GOT3 (cell line): ENCODE measurements around the gene PIK3R1.
A peak's percentile ranks its signal among the peaks of the same experiment; 100 is the strongest.

Source experiments
- DNase-seq: peaks from one replicate; lab custom pipeline; 2025; ENCODE audit warnings: mixed read lengths; lab: John Stamatoyannopoulos, UW

PIK3R1 gene

GRCh38 chr5:68331192-68332079 is 115.9 kb downstream of the PIK3R1 start:
- DNase-seq, result no peak

GRCh38 chr5:68332080-68332451 is 116.5 kb downstream of the PIK3R1 start:
- no peak for DNase-seq

- DNase-seq, result no peak
These were observed 117.0 kb downstream of the PIK3R1 start for GRCh38 chr5:68332556-68332955.

- DNase-seq, result peak; percentile 67
These were observed 118.3 kb downstream of the PIK3R1 start for GRCh38 chr5:68333649-68334552.

- DNase-seq, result no peak
These were observed 119.0 kb downstream of the PIK3R1 start for GRCh38 chr5:68334553-68334886.

GRCh38 chr5:68335075-68335474 is 119.5 kb downstream of the PIK3R1 start:
- no peak for DNase-seq

GRCh38 chr5:68336200-68336599 is 120.6 kb downstream of the PIK3R1 start:
- no peak for DNase-seq

GRCh38 chr5:68337235-68337634 is 121.7 kb downstream of the PIK3R1 start:
- DNase-seq, result no peak

- DNase-seq, result no peak
These were observed 124.4 kb downstream of the PIK3R1 start for GRCh38 chr5:68339921-68340321.

- DNase-seq, result no peak
These were observed 125.5 kb downstream of the PIK3R1 start for GRCh38 chr5:68341006-68341405.

- no peak for DNase-seq
These were observed 127.1 kb downstream of the PIK3R1 start for GRCh38 chr5:68342693-68343092.

- DNase-seq, result no peak
These were observed 127.9 kb downstream of the PIK3R1 start for GRCh38 chr5:68343421-68343826.

GRCh38 chr5:68344447-68345111 is 129.0 kb downstream of the PIK3R1 start:
- no peak for DNase-seq

GRCh38 chr5:68345171-68345570 is 129.6 kb downstream of the PIK3R1 start:
- DNase-seq, result no peak

GRCh38 chr5:68345582-68345981 is 130.0 kb downstream of the PIK3R1 start:
- DNase-seq, result no peak

- DNase-seq, result no peak
These were observed 132.0 kb downstream of the PIK3R1 start for GRCh38 chr5:68347536-68347935.

GRCh38 chr5:68348447-68349222 is 133.1 kb downstream of the PIK3R1 start:
- DNase-seq, result no peak

- no peak for DNase-seq
These were observed 134.6 kb downstream of the PIK3R1 start for GRCh38 chr5:68350176-68350575.
